Vagina (tissue), 2 donors: Measurements from ENCODE around the gene CDC45.

Experiments used
- POLR2A ChIP-seq, 2 donors: fragments of 450-650 bp; IDR thresholded peaks; one replicate each; pipeline ENCODE4 v1.6.1; 2017; ENCODE audit warnings: antibody characterized with exemption in 2 of 2, mild to moderate bottlenecking in 2 of 2, moderate library complexity in 2 of 2
- POLR2AphosphoS5 ChIP-seq, 2 donors: sonication (generic); formaldehyde crosslinking; IDR thresholded peaks; one replicate each; pipeline ENCODE4 v1.9.0; 2017; ENCODE audit warnings: antibody characterized with exemption in 2 of 2, mild to moderate bottlenecking in 2 of 2, low read depth in 1 of 2; ENCODE audit not compliant: insufficient read depth in 1 of 2
- TF ChIP-seq, protein P1 (sequence below), 3 experiments: fragments of 450-650 bp in 2 of 3; fragments of 200-600 bp in 1 of 3; sonication (generic) in 1 of 3; IDR thresholded peaks; one replicate each; pipeline ENCODE4 v1.5.1; 2017 to 2019; ENCODE audit warnings: antibody characterized with exemption in 3 of 3, mild to moderate bottlenecking in 2 of 3, moderate library complexity in 2 of 3

DNA sequence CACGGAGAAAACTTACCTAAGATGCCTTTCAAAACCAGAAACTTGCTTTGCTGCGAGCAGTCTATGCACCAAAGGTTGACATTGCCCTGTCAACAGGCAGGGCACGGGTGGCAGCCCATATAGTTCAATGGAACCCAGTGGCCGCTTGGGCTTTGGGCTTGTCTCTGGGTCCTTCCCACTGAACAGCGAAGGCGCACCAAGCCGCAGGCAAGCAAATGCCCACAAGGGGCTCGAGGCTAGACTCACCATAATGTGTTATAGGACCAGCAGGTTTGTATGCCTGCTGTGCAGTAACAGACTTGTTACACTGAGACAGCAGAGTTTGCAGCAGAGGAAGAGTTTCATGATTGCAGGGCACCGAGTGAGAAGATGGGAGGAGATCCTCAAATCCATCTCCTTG, 24.1 kb downstream of the CDC45 start:
- TF ChIP-seq, protein P1, sequence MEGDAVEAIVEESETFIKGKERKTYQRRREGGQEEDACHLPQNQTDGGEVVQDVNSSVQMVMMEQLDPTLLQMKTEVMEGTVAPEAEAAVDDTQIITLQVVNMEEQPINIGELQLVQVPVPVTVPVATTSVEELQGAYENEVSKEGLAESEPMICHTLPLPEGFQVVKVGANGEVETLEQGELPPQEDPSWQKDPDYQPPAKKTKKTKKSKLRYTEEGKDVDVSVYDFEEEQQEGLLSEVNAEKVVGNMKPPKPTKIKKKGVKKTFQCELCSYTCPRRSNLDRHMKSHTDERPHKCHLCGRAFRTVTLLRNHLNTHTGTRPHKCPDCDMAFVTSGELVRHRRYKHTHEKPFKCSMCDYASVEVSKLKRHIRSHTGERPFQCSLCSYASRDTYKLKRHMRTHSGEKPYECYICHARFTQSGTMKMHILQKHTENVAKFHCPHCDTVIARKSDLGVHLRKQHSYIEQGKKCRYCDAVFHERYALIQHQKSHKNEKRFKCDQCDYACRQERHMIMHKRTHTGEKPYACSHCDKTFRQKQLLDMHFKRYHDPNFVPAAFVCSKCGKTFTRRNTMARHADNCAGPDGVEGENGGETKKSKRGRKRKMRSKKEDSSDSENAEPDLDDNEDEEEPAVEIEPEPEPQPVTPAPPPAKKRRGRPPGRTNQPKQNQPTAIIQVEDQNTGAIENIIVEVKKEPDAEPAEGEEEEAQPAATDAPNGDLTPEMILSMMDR (IDR thresholded peaks at IDR 0.05), result no peak
- TF ChIP-seq POLR2A (IDR thresholded peaks at IDR 0.05) (no peak), POLR2AphosphoS5 (IDR thresholded peaks at IDR 0.05; ENCODE audit: insufficient read depth in 1 of 2, low read depth in 1 of 2) (no peak)
